Tibial nerve (tissue), 3 donors: ENCODE measurements around the gene FMO2.

Experiments
- CTCF ChIP-seq, 5 experiments: fragments of 200-600 bp in 3 of 5; fragments of 450-650 bp in 2 of 5; sonication (generic) in 3 of 5; IDR thresholded peaks; one replicate each; pipeline ENCODE4 v1.5.1; 2016 to 2019; ENCODE audit warnings: antibody characterized with exemption in 5 of 5, mild to moderate bottlenecking in 3 of 5, moderate library complexity in 2 of 5
- POLR2A ChIP-seq, 2 donors: fragments of 450-650 bp; IDR thresholded peaks; one replicate each; pipeline ENCODE4 v1.6.1; 2017; ENCODE audit warnings: antibody characterized with exemption in 2 of 2, mild to moderate bottlenecking in 2 of 2, moderate library complexity in 2 of 2

GRCh38 chr1:171250263-171250662 lies 65.2 kb downstream of the FMO2 start:
- TF ChIP-seq CTCF (IDR thresholded peaks at IDR 0.05) (no peak), POLR2A (IDR thresholded peaks at IDR 0.05) (no peak)
